Amniotic epithelial cell (primary cell): ENCODE measurements around the gene KCNC3.
A peak's percentile ranks its signal among the peaks of the same experiment; 100 is the strongest.
"Not testable (repeated sequence)": the region's sequence is repeated elsewhere in the genome, so short reads cannot be mapped to it uniquely, and the experiment has no call there.

Experiments used
- DNase-seq: peaks from one replicate; pipeline ENCODE4 v3.0.0-alpha.2; 2010; ENCODE audit warnings: low read depth

The KCNC3 gene

GRCh38 chr19:50353487-50353880, 24.3 kb upstream of the KCNC3 start:
- DNase-seq: not testable (repeated sequence)

- DNase-seq: no peak
Measured at GRCh38 chr19:50352242-50352641, 23.1 kb upstream of the KCNC3 start.

- DNase-seq: no peak
Measured at GRCh38 chr19:50349277-50350057, 20.3 kb upstream of the KCNC3 start.

- DNase-seq: not testable (repeated sequence)
Measured at GRCh38 chr19:50347089-50347581, 18.0 kb upstream of the KCNC3 start.

GRCh38 chr19:50344661-50345318, 15.6 kb upstream of the KCNC3 start:
- no peak for DNase-seq

GRCh38 chr19:50341091-50341564, 12.0 kb upstream of the KCNC3 start:
- DNase-seq: no peak

- no peak for DNase-seq
Measured at GRCh38 chr19:50340331-50340730, 11.2 kb upstream of the KCNC3 start.

- not testable (repeated sequence) for DNase-seq
Measured at GRCh38 chr19:50337031-50337430, 7.9 kb upstream of the KCNC3 start.

- no peak for DNase-seq
Measured at GRCh38 chr19:50334741-50335421, 5.7 kb upstream of the KCNC3 start.

- no peak for DNase-seq
Measured at GRCh38 chr19:50333737-50334617, 4.8 kb upstream of the KCNC3 start.

GRCh38 chr19:50333235-50333736, 4.1 kb upstream of the KCNC3 start:
- peak; percentile 68 for DNase-seq

- no peak for DNase-seq
Measured at GRCh38 chr19:50332244-50333038, 3.3 kb upstream of the KCNC3 start.

- DNase-seq: no peak
Measured at GRCh38 chr19:50331994-50332243, 2.7 kb upstream of the KCNC3 start.

- DNase-seq: no peak
Measured at GRCh38 chr19:50331221-50331993, 2.2 kb upstream of the KCNC3 start.

- DNase-seq: no peak
Measured at GRCh38 chr19:50330365-50331078, 1.3 kb upstream of the KCNC3 start.

GRCh38 chr19:50329926-50330294, 733 bp upstream of the KCNC3 start:
- DNase-seq: not testable (repeated sequence)

- no peak for DNase-seq
Measured at GRCh38 chr19:50328873-50329145, 368 bp downstream of the KCNC3 start.

- DNase-seq: no peak
Measured at GRCh38 chr19:50328224-50328872, 829 bp downstream of the KCNC3 start.
